PC-3 (cell line): ENCODE data around the gene MGP. TPM values are rescaled to one million over a fixed set of nuclear protein-coding genes. Genes with fewer than 3 reads are reported as not detected.

Experiments used
- ATAC-seq: fragments of 200-7000 bp; cut with Tn5 transposase; 2 replicates; pipeline ENCODE4 v1.9.1; 2020; ENCODE audit warnings: mild to moderate bottlenecking, moderate library complexity
- BruUV-seq: library from RNA; stranded (reverse); fragments of 400-500 nt; replicated peaks from 2 replicates; lab custom pipeline; 2021; lab: Mats Ljungman, UMichigan
- CTCF ChIA-PET: fragments of 300-600 bp; sonication (Branson Sonifier 250); formaldehyde crosslinking; loops from one replicate; lab custom pipeline; 2022; ENCODE audit warnings: antibody characterized with exemption; lab: Charles Lee
- POLR2A ChIA-PET: fragments of 300-600 bp; sonication (Branson Sonifier 250); formaldehyde crosslinking; loops from one replicate; lab custom pipeline; 2022; ENCODE audit warnings: antibody characterized with exemption; ENCODE audit not compliant: unreplicated experiment; lab: Charles Lee
- DNase-seq: peaks from one replicate; pipeline ENCODE4 v3.0.0-alpha.2; 2015
- H2AFZ ChIP-seq: fragments of 300-600 bp; sonication (generic); 2 replicates; pipeline ENCODE4 v1.6.0; 2016; ENCODE audit warnings: antibody characterized with exemption, low read length
- H3F3A ChIP-seq: fragments of 300-600 bp; sonication (generic); one replicate; pipeline ENCODE4 v1.6.0; 2017; ENCODE audit warnings: antibody characterized with exemption, low read length, control low read depth, mild to moderate bottlenecking; ENCODE audit not compliant: unreplicated experiment
- H3K27ac ChIP-seq: fragments of 300-600 bp; sonication (generic); 2 replicates; pipeline ENCODE4 v1.5.1; 2016; ENCODE audit warnings: mild to moderate bottlenecking, low read length
- H3K27me3 ChIP-seq: fragments of 300-600 bp; sonication (generic); 2 replicates; pipeline ENCODE4 v1.6.1; 2016; ENCODE audit warnings: low read length, mixed read lengths
- H3K36me3 ChIP-seq: fragments of 300-600 bp; sonication (generic); 2 replicates; pipeline ENCODE4 v1.6.1; 2016; ENCODE audit warnings: low read depth, mixed run types, low read length, mixed read lengths
- H3K4me1 ChIP-seq: fragments of 300-600 bp; sonication (generic); 2 replicates; pipeline ENCODE4 v1.5.1; 2016; ENCODE audit warnings: low read length; ENCODE audit not compliant: insufficient read depth
- H3K4me2 ChIP-seq: fragments of 300-600 bp; sonication (generic); 2 replicates; pipeline ENCODE4 v1.6.0; 2016; ENCODE audit warnings: low read length
- H3K4me3 ChIP-seq: fragments of 300-600 bp; sonication (generic); 2 replicates; pipeline ENCODE4 v1.5.1; 2016; ENCODE audit warnings: mild to moderate bottlenecking, low read length, mixed read lengths
- H3K79me2 ChIP-seq: fragments of 300-600 bp; sonication (generic); 2 replicates; pipeline ENCODE4 v1.6.1; 2017; ENCODE audit warnings: low read length, mixed read lengths
- H3K9ac ChIP-seq: fragments of 300-600 bp; sonication (generic); 2 replicates; pipeline ENCODE4 v1.6.0; 2016; ENCODE audit warnings: mild to moderate bottlenecking, low read length
- H3K9me2 ChIP-seq: fragments of 300-600 bp; sonication (generic); replicated peaks from 2 replicates; pipeline ENCODE4 v1.6.1; 2016; ENCODE audit warnings: mixed run types, low read length, mixed read lengths
- H3K9me3 ChIP-seq: fragments of 300-600 bp; sonication (generic); 2 replicates; pipeline ENCODE4 v1.6.1; 2016; ENCODE audit warnings: low read length, mixed read lengths
- H4K20me1 ChIP-seq: fragments of 300-600 bp; sonication (generic); 2 replicates; pipeline ENCODE4 v1.6.1; 2016; ENCODE audit warnings: low read length, mixed read lengths
- CTCF ChIP-seq: fragments of 300-600 bp; sonication (generic); conservative IDR thresholded peaks from 2 replicates; pipeline ENCODE4 v1.5.1; 2017; ENCODE audit warnings: antibody characterized with exemption, low read depth, mild to moderate bottlenecking, low read length
- EZH2 ChIP-seq: fragments of 300-600 bp; sonication (generic); IDR thresholded peaks from one replicate; pipeline ENCODE4 v1.6.1; 2017; ENCODE audit warnings: antibody characterized with exemption, mild to moderate bottlenecking, low read length; ENCODE audit not compliant: unreplicated experiment
- EZH2phosphoT487 ChIP-seq: fragments of 300-600 bp; sonication (generic); IDR thresholded peaks from 2 replicates; pipeline ENCODE4 v1.6.1; 2018; ENCODE audit warnings: mild to moderate bottlenecking, antibody characterized with exemption, low read length, borderline replicate concordance
- intact Hi-C: fragments of 100-400 bp; cut with micrococcal nuclease; formaldehyde crosslinking; loops from 2 replicates; pipeline ENCODE4 v1.9.0; 2023
- total RNA-seq: library from RNA; depleted of rRNA; stranded (reverse); fragments of >200 nt; gene quantifications from 2 replicates; pipeline ENCODE4 v1.2.3, GENCODE V29; 2014

Gene MGP
- total RNA-seq, 1 experiment from 2014 or later = 0.22 TPM

DNA sequence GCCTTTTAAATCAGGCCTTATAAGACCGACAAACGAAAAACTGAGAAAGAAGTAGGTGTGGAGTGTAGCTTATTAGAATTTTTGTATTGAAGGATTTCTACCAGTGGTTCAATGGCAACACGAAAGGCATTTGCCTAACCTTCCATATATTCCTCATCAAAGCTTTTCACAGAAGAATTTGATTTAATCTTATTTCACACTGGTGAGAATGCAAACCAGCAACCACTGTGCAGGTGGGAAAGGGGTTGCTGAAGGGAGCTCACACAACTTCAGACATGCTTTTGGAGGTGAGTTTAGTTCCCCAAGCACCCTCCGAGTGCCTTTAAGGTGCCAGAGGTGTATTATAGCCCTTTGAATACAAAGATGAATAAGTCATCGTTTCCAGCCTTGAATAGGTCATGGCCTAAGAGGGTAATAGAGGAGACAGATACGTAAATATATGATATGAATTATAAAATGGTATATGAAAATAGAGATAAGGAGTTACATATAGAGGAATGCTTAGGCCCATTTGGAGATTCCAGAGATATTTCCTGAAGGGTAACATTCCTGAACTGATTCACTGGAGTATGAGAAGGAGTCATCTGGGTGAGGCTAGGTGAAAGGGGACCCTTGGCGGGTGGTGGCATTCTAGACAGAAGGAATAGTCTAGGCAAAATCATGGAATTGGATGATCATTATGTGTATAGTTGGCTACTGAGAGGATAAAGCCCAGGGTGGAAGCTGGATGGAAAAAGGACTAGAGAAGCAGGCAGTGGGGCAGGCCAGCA is 46.3 kb upstream of the MGP start:
- Histone ChIP-seq H3K9ac (peak overlapping the region; percentile 29), H3K27ac (peak overlapping the region; percentile 89), H4K20me1 (no peaks in the 10 kb centered on the region), H3K36me3 (no peaks in the 10 kb centered on the region), H3K4me1 (peaks cover 72% of the 10 kb centered on the region), H3K27me3 (no peaks in the 10 kb centered on the region), H3K79me2 (no peaks in the 10 kb centered on the region), H3K4me3 (peak overlapping the region; percentile 38), H2AFZ (peak overlapping the region; percentile 65; the same call in 1 of the 2 replicates), H3K9me2 (no peaks in the 10 kb centered on the region), H3F3A (no peaks in the 10 kb centered on the region), H3K9me3 (no peaks in the 10 kb centered on the region), H3K4me2 (peak overlapping the region; percentile 85)
- CTCF ChIA-PET = interaction anchor here (0.5 to 0.6 kb wide), 2 partner anchors 255 to 559 kb away, joined by 3 to 4 read pairs; no protein-coding TSS in a partner anchor
- POLR2A ChIA-PET = interaction anchor here (0.6 to 1.0 kb wide), 2 partner anchors 84 to 181 kb away, joined by 4 read pairs; no protein-coding TSS in a partner anchor
- TF ChIP-seq EZH2 (no peak), CTCF (no peak), EZH2phosphoT487 (no peak)
- DNase-seq (peak; percentile 88), ATAC-seq (peak; percentile 60)
- intact Hi-C loops = loop anchor here (2.0 kb wide), 3 partner anchors 29 to 87 kb away; partner anchors contain the start of gene ARHGDIB
- BruUV-seq = TSS peak; percentile 26

DNA sequence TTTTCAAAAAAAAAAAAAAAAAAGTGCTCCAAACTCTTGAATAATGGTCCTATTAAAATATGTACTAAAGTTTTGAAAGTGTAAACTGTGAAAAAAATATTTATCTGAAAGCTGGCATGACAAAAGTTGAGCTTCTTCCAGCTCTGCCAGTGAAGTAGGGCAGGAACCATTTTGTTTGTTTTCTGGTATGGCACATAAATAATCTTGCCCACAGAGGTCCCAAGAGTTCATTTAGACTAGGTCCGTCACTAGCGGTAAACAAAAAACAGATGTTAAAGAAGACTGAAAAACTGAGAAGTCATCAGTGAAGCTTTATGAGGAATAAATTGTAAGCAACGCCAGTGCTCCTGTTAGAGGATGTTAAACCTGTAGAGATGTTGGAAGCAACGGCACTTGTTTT is 45.7 kb upstream of the MGP start:
- Histone ChIP-seq H3K4me2 (peak overlapping the region; percentile 85), H3K9me3 (no peaks in the 10 kb centered on the region), H3K79me2 (no peaks in the 10 kb centered on the region), H3K36me3 (no peaks in the 10 kb centered on the region), H3K9me2 (no peaks in the 10 kb centered on the region), H4K20me1 (no peaks in the 10 kb centered on the region), H3F3A (no peaks in the 10 kb centered on the region), H3K9ac (peak overlapping the region; percentile 29), H3K4me1 (peaks cover 72% of the 10 kb centered on the region), H3K27ac (peak overlapping the region; percentile 89), H3K4me3 (peak overlapping the region; percentile 38; the same call in 1 of the 2 replicates), H2AFZ (peak overlapping the region; percentile 65; the same call in 1 of the 2 replicates), H3K27me3 (no peaks in the 10 kb centered on the region)
- ChIA-PET POLR2A (interaction anchor here (0.6 to 1.0 kb wide), 2 partner anchors 84 to 181 kb away, joined by 4 read pairs; no protein-coding TSS in a partner anchor), CTCF (interaction anchor here (0.6 kb wide), 1 partner anchor 559 kb away, joined by 4 read pairs; no protein-coding TSS in a partner anchor)
- intact Hi-C loops = loop anchor here (2.0 kb wide), 3 partner anchors 29 to 87 kb away; partner anchors contain the start of gene ARHGDIB
- DNase-seq = peak; percentile 47
- no TSS peak for BruUV-seq
- peak; percentile 17; the same call in 1 of the 2 replicates for ATAC-seq
- TF ChIP-seq CTCF = no peak
- no peak for TF ChIP-seq EZH2
- TF ChIP-seq EZH2phosphoT487 = no peak
